IMR-90 (cell line): ENCODE data around the gene CALCOCO2.

Experiments
- BHLHE40 ChIP-seq: fragments of 150-350 bp; IDR thresholded peaks from 2 replicates; pipeline ENCODE4 v1.6.1; 2016; ENCODE audit warnings: mild to moderate bottlenecking, low read depth, low read length
- CEBPB ChIP-seq: IDR thresholded peaks from 2 replicates; pipeline ENCODE4 v1.6.1; 2012; ENCODE audit warnings: low read depth, low read length, improper control_type of control experiment
- NFE2L2 ChIP-seq: fragments of 150-350 bp; IDR thresholded peaks from 2 replicates; pipeline ENCODE4 v1.6.1; 2016; ENCODE audit warnings: low read depth, mild to moderate bottlenecking, low read length
- POLR2A ChIP-seq: IDR thresholded peaks from 2 replicates; pipeline ENCODE4 v1.6.1; 2012; ENCODE audit warnings: mild to moderate bottlenecking, low read depth, low read length
- RAD21 ChIP-seq: IDR thresholded peaks from 2 replicates; pipeline ENCODE4 v1.6.1; 2012; ENCODE audit warnings: low read length, improper control_type of control experiment
- RFX5 ChIP-seq: IDR thresholded peaks from 2 replicates; pipeline ENCODE4 v1.8.0; 2012; ENCODE audit warnings: low read depth, mild to moderate bottlenecking, low read length, moderate library complexity
- SMC3 ChIP-seq: fragments of 150-350 bp; IDR thresholded peaks from 2 replicates; pipeline ENCODE4 v1.6.1; 2016; ENCODE audit warnings: low read depth, mild to moderate bottlenecking, antibody characterized with exemption, low read length, moderate library complexity
- TF ChIP-seq, protein P1 (sequence below): conservative IDR thresholded peaks from 2 replicates; pipeline ENCODE4 v1.5.1; 2012; ENCODE audit warnings: mild to moderate bottlenecking, low read depth, low read length, improper control_type of control experiment
- TF ChIP-seq, protein P2 (sequence below): fragments of 150-350 bp; IDR thresholded peaks from 2 replicates; pipeline ENCODE4 v1.6.1; 2016; ENCODE audit warnings: low read depth, mild to moderate bottlenecking, low read length, moderate library complexity, borderline replicate concordance
- TF ChIP-seq, protein P3 (sequence below): fragments of 150-350 bp; IDR thresholded peaks from 2 replicates; pipeline ENCODE4 v1.6.1; 2017; ENCODE audit warnings: mild to moderate bottlenecking, antibody characterized with exemption, low read length, low read depth

DNA sequence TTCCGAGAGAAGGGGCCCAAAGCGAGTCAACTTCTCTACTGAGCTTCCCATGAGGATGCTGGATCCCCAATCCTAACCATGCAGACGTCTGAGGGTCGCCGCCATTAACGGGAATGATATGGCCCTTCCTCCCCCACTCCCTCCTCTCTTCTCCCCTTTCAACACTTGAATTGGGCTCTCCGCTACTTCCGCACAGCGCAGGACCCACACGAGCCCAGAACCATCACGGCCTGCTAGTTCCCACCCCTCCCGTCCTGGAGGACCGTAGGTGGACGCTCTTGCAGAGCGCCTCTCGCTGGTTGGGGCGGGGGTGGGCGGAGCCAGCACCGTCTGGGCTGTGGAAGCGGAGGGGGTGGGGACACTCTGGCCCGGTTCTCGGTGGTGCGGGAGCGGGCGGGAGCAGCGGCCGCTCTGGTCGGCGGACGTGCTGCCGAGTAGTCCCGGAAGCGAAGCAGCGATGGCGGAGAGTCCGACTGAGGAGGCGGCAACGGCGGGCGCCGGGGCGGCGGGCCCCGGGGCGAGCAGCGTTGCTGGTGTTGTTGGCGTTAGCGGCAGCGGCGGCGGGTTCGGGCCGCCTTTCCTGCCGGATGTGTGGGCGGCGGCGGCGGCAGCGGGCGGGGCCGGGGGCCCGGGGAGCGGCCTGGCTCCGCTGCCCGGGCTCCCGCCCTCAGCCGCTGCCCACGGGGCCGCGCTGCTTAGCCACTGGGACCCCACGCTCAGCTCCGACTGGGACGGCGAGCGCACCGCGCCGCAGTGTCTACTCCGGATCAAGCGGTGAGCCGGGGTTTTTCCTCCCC, 77.4 kb downstream of the CALCOCO2 start, which contains the start of gene UBE2Z:
- TF ChIP-seq, protein P1, sequence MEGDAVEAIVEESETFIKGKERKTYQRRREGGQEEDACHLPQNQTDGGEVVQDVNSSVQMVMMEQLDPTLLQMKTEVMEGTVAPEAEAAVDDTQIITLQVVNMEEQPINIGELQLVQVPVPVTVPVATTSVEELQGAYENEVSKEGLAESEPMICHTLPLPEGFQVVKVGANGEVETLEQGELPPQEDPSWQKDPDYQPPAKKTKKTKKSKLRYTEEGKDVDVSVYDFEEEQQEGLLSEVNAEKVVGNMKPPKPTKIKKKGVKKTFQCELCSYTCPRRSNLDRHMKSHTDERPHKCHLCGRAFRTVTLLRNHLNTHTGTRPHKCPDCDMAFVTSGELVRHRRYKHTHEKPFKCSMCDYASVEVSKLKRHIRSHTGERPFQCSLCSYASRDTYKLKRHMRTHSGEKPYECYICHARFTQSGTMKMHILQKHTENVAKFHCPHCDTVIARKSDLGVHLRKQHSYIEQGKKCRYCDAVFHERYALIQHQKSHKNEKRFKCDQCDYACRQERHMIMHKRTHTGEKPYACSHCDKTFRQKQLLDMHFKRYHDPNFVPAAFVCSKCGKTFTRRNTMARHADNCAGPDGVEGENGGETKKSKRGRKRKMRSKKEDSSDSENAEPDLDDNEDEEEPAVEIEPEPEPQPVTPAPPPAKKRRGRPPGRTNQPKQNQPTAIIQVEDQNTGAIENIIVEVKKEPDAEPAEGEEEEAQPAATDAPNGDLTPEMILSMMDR = peak; percentile 19; the same call in 1 of the 2 replicates
- TF ChIP-seq SMC3 (peak; percentile 8; the same call in 1 of the 2 replicates), BHLHE40 (no peak), RAD21 (no peak), POLR2A (peak; percentile 96), CEBPB (no peak), RFX5 (no peak), NFE2L2 (no peak; the same call in 1 of the 2 replicates)
- TF ChIP-seq, protein P2, sequence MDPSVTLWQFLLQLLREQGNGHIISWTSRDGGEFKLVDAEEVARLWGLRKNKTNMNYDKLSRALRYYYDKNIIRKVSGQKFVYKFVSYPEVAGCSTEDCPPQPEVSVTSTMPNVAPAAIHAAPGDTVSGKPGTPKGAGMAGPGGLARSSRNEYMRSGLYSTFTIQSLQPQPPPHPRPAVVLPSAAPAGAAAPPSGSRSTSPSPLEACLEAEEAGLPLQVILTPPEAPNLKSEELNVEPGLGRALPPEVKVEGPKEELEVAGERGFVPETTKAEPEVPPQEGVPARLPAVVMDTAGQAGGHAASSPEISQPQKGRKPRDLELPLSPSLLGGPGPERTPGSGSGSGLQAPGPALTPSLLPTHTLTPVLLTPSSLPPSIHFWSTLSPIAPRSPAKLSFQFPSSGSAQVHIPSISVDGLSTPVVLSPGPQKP = no peak
- TF ChIP-seq, protein P3, sequence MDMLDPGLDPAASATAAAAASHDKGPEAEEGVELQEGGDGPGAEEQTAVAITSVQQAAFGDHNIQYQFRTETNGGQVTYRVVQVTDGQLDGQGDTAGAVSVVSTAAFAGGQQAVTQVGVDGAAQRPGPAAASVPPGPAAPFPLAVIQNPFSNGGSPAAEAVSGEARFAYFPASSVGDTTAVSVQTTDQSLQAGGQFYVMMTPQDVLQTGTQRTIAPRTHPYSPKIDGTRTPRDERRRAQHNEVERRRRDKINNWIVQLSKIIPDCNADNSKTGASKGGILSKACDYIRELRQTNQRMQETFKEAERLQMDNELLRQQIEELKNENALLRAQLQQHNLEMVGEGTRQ = no peak
